ENCODE results near the gene PKD1L1. TPM values are rescaled to one million over a fixed set of nuclear protein-coding genes. Genes with fewer than 3 reads are reported as not detected.

Gene PKD1L1
- total RNA-seq, 2 donors from 2014 or later, result 0.16 to 0.61 TPM

DNA sequence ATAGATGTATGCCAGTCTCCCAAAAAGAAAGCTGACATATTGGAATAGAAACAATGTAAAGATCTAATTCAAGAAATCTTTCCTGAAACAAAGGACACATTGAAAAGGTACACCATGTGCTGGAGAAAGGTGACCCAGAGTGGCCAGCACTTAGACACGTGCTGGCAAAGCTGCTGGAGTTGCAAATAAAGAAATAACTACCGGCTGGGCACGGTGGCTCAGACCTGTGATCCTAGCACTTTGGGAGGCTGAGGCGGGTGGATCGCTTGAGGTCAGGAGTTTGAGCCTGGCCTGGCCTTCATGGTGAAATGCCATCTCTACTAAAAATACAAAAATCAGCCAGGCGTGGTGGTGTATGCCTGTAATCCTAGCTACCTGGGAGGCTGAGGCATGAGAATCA, 35.9 kb downstream of the PKD1L1 start:
- ATAC-seq (replicated peaks), result no peak
- H3K27ac Mint-ChIP-seq, result no peak overlapping the region

DNA sequence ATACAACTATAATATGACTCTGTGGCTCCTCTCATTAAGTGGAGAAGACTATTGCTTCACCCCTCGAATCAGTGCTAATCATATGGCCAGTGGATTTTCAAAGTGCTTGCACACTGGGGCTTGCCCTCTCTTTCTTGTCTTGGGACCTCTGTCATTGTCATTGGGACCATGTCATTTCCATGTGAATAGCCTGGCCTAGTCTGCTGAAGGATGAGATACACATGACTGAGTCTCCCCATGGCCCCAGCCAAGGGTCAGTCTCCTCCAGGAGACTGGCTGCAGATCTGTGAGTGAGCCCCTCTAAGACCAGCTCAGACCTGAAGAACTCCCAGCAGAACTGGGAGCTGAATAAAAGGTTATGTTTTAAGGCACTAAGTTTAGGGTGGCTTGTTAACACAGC, 39.5 kb downstream of the PKD1L1 start:
- no peak overlapping the region for H3K4me3 Mint-ChIP-seq
- ATAC-seq (replicated peaks), result no peak
- no peaks in the 10 kb centered on the region for H3K4me1 Mint-ChIP-seq
- H3K27ac Mint-ChIP-seq, result no peak overlapping the region
- H3K36me3 Mint-ChIP-seq (ENCODE audit: low read depth), result no peaks in the 10 kb centered on the region
- no peaks in the 10 kb centered on the region for H3K9me3 Mint-ChIP-seq
- H3K27me3 Mint-ChIP-seq, result peaks cover 7% of the 10 kb centered on the region

More for the DNA sequence above, 35.9 kb downstream of the PKD1L1 start:
- Mint-ChIP-seq H3K4me3 (no peak overlapping the region), H3K4me1 (no peaks in the 10 kb centered on the region), H3K27me3 (peaks cover 7% of the 10 kb centered on the region), H3K9me3 (no peaks in the 10 kb centered on the region), H3K36me3 (ENCODE audit: low read depth) (no peaks in the 10 kb centered on the region)

DNA sequence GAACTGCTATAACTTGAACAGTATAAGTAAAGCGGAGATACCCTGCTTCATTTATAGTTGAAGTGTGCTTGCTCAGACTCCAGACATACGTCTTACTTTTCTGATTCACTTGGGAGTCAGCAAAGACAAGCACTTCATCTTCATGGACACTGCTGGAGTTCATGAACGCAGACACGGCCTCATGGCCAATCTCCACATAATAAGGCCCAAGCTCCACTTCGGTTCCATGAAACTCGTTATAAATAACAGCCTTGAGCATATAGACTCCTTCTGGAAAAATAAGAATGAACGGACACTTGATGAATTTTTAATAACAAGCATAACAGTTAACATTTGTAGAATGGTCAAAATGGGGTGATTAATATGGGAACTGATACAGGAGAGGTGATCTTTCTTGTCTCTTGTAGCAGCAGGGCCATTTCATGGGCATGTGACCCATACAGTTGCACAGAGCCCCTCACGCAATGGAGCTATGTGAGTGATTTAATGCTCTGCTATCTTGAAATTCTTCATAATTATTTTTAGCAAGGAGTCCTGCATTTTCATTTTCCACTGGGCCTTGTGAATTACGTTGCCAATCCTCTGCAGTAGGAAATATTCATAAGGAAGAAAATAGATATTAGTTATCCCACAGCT, 40.2 kb downstream of the PKD1L1 start:
- Mint-ChIP-seq H3K4me1 (no peaks in the 10 kb centered on the region), H3K4me3 (no peak overlapping the region), H3K27me3 (peaks cover 7% of the 10 kb centered on the region), H3K27ac (no peak overlapping the region), H3K9me3 (no peaks in the 10 kb centered on the region), H3K36me3 (ENCODE audit: low read depth) (no peaks in the 10 kb centered on the region)
- no peak for ATAC-seq (replicated peaks)

DNA sequence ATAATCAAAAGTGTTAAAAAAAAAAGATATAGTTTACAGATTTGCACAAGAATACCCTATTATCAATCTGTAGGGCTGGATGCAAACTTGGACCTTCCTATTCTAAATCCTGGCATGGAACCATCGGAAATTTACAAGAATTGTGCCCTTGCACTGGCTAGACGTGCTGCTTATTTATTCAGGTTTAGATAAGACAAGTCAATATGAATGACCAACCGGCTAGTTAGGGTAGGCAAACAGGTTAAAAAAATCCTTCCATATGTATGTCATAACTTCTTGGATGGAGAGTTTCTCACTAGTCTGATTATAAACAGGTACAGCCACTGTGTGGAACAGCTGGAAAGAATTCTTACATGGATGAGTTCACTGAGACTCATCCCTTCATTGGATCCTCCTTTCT, 41.4 kb downstream of the PKD1L1 start:
- no peaks in the 10 kb centered on the region for H3K4me1 Mint-ChIP-seq
- H3K27ac Mint-ChIP-seq, result no peak overlapping the region
- H3K4me3 Mint-ChIP-seq, result no peak overlapping the region
- no peaks in the 10 kb centered on the region for H3K9me3 Mint-ChIP-seq
- no peak for ATAC-seq (replicated peaks)
- H3K27me3 Mint-ChIP-seq, result peaks cover 3% of the 10 kb centered on the region
- H3K36me3 Mint-ChIP-seq (ENCODE audit: low read depth), result no peaks in the 10 kb centered on the region

DNA sequence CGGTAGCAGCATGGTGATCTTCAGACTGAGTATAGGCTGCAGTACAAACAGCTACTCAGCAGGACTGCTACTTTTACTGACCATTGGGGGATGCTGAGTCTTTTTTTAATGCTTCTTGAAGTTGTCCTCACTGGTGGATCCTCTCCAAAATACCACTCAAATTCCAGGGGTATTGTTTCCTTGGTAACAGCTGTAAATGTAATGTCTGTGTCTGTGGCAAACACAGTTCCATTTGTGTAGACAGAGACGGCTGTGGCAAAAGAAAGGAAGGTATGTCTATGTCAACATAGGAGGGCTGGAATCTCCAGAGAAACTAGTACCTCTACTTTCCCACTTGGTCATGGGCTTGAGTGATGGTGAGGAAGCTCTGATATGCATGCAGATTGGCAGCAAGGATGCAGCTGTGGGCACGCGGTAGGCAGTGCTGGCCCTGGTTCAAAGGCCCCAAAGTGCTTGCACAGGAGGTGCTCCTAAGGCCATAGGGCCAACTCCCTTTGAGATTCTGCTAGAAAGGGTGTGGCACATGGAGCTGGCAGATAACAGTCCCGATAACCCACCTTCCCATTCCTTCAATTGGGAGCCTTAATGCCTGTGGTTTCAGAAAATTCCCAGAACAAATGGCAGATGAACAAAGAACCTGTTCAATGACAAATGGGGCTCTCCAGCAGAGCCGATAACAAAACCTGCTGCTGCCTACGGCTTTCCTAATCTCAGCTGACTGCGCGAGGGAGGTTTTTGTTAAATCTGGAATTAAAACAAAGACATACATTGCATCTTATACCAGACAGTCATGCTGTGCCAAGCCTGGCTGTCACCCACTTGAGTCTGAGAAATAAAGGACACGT, 43.0 kb downstream of the PKD1L1 start:
- Mint-ChIP-seq H3K4me1 (no peaks in the 10 kb centered on the region), H3K4me3 (no peak overlapping the region), H3K9me3 (no peaks in the 10 kb centered on the region), H3K36me3 (ENCODE audit: low read depth) (no peaks in the 10 kb centered on the region), H3K27me3 (no peaks in the 10 kb centered on the region), H3K27ac (no peak overlapping the region)
- no peak for ATAC-seq (replicated peaks)

DNA sequence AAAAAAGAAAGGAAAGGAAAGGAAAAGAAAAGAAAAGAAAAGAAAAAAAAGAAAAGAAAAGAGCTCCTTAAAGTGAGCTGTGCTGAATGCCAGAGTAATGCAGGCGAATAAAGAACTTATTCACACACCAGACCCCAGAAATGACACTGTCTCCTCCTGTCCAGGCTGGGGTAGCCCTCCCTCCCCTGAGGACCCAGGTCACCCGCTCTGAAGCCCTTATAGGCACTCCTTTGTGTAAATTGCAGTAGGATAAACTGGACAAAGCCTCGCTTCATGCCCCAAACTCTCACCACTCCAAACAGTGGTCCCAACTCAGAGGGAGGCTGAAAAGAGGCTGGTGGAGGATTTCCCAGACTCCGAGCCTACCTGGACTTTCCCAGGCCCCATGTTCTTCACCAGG, 46.3 kb downstream of the PKD1L1 start:
- Mint-ChIP-seq H3K4me3 (no peak overlapping the region), H3K9me3 (no peaks in the 10 kb centered on the region), H3K27me3 (peaks cover 3% of the 10 kb centered on the region), H3K27ac (no peak overlapping the region), H3K36me3 (ENCODE audit: low read depth) (no peaks in the 10 kb centered on the region), H3K4me1 (no peaks in the 10 kb centered on the region)
- ATAC-seq (replicated peaks), result no peak

DNA sequence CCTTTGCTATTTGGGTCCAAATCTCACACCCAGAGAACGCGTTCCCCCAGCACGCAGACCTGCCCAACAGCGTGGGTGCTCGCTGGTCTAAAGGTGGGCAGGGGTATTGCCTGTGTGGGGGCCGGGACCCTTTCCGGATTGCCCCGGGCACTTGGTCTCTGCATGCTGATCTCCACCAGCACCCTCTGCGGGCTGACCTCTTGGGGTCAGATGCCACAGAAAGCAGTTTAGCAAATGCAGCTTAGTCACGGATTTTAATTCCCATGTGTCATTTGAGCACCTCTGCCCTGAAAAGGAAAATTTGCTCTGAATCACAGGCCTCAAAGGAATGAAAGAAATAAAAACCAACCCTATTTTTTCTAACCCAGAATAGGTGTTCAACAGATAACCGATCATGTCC, 46.7 kb downstream of the PKD1L1 start:
- ATAC-seq (replicated peaks), result no peak
- Mint-ChIP-seq H3K27ac (no peak overlapping the region), H3K36me3 (ENCODE audit: low read depth) (no peaks in the 10 kb centered on the region)

DNA sequence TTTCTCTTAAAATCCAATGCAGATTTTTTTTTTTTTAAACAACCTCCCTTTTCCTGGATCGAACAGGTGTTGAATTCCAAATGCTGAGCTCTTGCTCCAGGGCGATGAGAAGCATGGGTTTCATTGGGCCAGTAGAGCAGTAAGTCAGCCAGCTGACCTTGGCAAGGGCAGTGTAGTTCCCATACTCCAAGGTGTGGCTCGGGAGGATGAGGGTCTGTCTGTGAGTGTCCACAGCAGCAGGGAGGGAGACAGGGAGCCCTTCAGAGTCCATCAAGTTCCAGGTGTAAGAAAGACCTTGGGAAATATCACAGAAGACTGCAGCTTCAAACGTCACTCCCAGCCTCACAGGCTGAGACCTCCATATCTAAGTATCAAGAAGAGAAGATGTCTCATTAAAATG, 50.4 kb downstream of the PKD1L1 start:
- H3K4me1 Mint-ChIP-seq, result no peaks in the 10 kb centered on the region
- ATAC-seq (replicated peaks), result no peak
- no peaks in the 10 kb centered on the region for H3K9me3 Mint-ChIP-seq
- H3K4me3 Mint-ChIP-seq, result no peak overlapping the region
- H3K27ac Mint-ChIP-seq, result no peak overlapping the region
- no peaks in the 10 kb centered on the region for H3K36me3 Mint-ChIP-seq (ENCODE audit: low read depth)
- peaks cover 8% of the 10 kb centered on the region for H3K27me3 Mint-ChIP-seq

More for the DNA sequence above, 46.7 kb downstream of the PKD1L1 start:
- no peaks in the 10 kb centered on the region for H3K9me3 Mint-ChIP-seq
- H3K27me3 Mint-ChIP-seq, result peaks cover 6% of the 10 kb centered on the region
- H3K4me3 Mint-ChIP-seq, result no peak overlapping the region
- H3K4me1 Mint-ChIP-seq, result no peaks in the 10 kb centered on the region

DNA sequence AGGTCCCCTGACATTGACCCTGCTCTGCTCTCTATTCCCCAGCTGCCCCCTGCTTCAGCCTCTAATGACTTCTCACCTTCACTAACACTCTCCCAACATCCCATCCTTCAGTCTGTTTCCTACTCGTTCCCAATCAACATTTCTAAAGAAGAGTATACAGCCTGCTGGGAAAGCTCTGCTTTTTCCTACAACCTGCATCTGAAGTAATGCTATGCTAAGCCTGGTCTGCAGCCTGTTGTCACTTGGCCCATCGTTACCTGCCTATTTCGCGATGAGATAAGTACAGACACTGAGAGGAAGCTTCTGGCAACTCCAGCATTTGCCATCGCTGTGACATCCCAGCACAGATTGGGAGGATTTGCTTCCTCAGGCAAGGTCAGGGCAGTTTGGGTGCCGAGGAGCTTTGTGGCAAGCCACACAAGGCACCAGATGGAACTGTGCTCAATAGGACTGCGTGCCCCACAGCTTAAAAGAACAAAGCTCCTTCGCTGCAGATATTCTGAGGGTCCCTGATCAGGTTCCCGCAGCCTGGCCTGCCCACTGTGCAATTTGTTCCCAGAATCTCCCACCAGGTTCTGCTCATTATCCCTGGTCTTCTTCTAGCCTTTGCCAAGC, 51.4 kb downstream of the PKD1L1 start:
- ATAC-seq (replicated peaks), result no peak
- Mint-ChIP-seq H3K27ac (no peak overlapping the region), H3K4me1 (no peaks in the 10 kb centered on the region), H3K27me3 (peaks cover 8% of the 10 kb centered on the region), H3K4me3 (no peak overlapping the region), H3K36me3 (ENCODE audit: low read depth) (no peaks in the 10 kb centered on the region), H3K9me3 (no peaks in the 10 kb centered on the region)

DNA sequence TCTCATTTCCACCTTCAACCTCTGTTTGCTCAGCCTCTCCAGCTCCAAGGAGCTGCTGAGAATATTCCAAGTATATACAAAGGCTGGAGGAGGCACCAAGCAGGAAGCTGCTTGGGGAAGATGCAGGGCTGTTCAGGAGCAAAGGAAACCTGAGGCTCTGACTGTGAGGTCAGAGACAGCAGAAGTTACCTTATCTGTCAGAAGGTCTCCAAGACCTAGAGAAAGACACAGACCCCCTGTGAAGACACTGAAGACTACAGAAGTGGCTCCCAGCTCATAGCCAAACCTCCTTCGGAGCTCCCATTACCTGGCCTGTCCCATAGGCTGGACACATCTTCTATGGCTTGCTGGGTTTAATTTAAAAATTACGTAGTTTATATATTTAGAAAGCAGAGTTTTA, 53.2 kb downstream of the PKD1L1 start:
- Mint-ChIP-seq H3K27me3 (peaks cover 8% of the 10 kb centered on the region), H3K9me3 (no peaks in the 10 kb centered on the region), H3K4me3 (no peak overlapping the region), H3K27ac (no peak overlapping the region), H3K36me3 (ENCODE audit: low read depth) (no peaks in the 10 kb centered on the region), H3K4me1 (no peaks in the 10 kb centered on the region)
- ATAC-seq (replicated peaks), result no peak

DNA sequence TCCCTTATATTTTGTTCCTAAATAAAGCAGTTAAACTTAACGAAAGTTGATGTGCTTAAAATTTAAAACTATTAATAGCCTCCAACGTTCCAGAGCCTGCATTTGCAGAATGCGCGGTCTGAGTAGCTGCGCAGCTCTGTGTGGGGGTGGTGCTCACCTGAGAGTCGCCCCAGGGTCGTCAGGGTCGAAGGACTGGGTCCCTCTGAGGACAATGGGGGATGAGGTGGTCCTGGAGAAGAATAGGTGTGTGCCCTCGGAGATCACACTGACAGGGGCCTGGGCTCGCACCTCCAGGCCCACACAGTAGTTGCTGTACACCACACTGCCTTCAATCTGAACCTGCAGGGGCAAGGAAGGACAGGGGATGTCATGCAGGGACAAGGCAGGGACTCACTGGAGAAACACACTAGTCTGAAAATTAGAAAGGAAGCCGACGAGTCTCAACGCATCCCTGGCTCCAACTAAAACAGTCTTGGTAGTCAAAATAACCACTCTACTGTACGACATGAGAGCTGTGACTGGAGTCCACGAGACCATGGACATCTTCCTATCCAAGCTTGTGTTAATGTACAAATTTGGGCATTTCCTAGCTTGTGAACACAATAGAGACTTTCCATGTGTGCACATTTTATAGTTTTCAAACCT, 54.4 kb downstream of the PKD1L1 start:
- no peaks in the 10 kb centered on the region for H3K9me3 Mint-ChIP-seq
- H3K36me3 Mint-ChIP-seq (ENCODE audit: low read depth), result no peaks in the 10 kb centered on the region

DNA sequence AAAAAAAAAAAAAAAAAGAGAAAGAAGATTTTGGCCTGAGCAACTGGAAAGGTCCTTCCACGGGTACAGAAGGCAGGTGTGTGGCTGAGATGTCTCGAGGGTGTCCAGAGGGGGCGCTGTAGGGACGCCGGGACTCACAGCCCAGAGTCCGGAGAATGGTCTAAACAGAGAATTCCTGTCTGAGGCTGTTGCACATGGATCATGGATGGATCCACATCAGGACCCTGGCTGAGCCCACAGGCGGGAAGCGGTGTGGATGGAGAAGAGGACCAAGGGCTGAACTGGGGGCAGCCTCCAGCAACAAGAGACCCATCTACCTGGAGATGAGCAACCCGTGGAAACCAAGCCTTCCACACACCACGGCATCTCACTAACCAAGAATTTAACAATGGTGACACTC, 55.0 kb downstream of the PKD1L1 start:
- H3K27me3 Mint-ChIP-seq, result peaks cover 8% of the 10 kb centered on the region
- no peak overlapping the region for H3K27ac Mint-ChIP-seq
- no peaks in the 10 kb centered on the region for H3K4me1 Mint-ChIP-seq
- H3K36me3 Mint-ChIP-seq (ENCODE audit: low read depth), result no peaks in the 10 kb centered on the region
- no peak for ATAC-seq (replicated peaks)
- no peak overlapping the region for H3K4me3 Mint-ChIP-seq
- H3K9me3 Mint-ChIP-seq, result no peaks in the 10 kb centered on the region

More for the DNA sequence above, 54.4 kb downstream of the PKD1L1 start:
- Mint-ChIP-seq H3K27ac (no peak overlapping the region), H3K4me1 (no peaks in the 10 kb centered on the region), H3K27me3 (peaks cover 8% of the 10 kb centered on the region), H3K4me3 (no peak overlapping the region)
- ATAC-seq (replicated peaks), result no peak

DNA sequence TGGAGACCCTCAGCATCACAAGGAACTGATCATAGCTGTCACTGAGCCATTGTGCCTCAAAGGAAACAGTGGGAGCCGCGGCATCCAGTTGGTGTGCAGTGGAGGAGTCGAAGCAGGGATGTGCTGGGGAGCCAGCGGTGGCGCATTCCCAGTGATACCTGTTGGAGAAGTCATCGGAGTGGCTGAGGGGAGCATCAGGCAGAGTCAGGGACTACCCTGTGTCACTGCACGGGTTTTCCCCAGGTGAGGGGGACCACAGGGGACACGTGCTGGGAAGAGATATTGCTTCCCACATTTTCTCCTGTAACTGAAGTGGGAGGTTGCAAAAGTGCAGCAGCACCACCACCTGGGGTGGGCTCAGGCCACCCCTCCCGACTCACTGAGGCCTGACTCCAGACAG, 57.7 kb downstream of the PKD1L1 start:
- H3K36me3 Mint-ChIP-seq (ENCODE audit: low read depth), result no peaks in the 10 kb centered on the region
- no peak overlapping the region for H3K27ac Mint-ChIP-seq
- no peak for ATAC-seq (replicated peaks)
- no peak overlapping the region for H3K4me3 Mint-ChIP-seq
- H3K4me1 Mint-ChIP-seq, result no peaks in the 10 kb centered on the region
- no peaks in the 10 kb centered on the region for H3K27me3 Mint-ChIP-seq
- H3K9me3 Mint-ChIP-seq, result no peaks in the 10 kb centered on the region

DNA sequence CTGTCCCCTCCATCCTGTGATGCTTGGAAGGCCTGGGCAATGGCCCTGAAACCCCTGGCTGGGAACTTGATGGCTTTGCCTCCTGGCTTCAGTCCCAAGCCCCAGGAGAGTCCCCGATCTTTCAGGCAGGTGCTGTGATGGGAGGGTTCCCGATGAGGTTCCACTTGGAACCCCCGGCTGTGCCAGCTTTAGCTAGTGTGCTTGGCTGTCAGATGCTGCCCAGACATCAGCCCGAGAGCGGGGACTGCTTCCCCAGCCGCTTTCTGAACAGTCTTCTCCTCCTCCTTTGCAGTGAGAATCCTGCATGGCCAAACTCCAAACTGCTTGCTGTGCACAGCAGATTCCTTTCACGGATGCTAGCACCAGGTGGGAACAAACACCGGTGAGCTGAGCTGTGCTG, 58.1 kb downstream of the PKD1L1 start:
- Mint-ChIP-seq H3K27ac (no peak overlapping the region), H3K9me3 (no peaks in the 10 kb centered on the region), H3K4me1 (no peaks in the 10 kb centered on the region), H3K4me3 (no peak overlapping the region), H3K27me3 (no peaks in the 10 kb centered on the region), H3K36me3 (ENCODE audit: low read depth) (no peaks in the 10 kb centered on the region)
- no peak for ATAC-seq (replicated peaks)
